H1 (cell line): ENCODE results near the gene GABBR1. TPM values are rescaled to one million over a fixed set of nuclear protein-coding genes. Genes with fewer than 3 reads are reported as not detected.

ENCODE experiments used
- CTCF ChIA-PET: fragments of 300-600 bp; sonication (Branson Sonifier 250); formaldehyde crosslinking; loops from one replicate; lab custom pipeline; 2021; ENCODE audit not compliant: partially characterized antibody; lab: Charles Lee
- POLR2A ChIA-PET: fragments of 300-600 bp; sonication (Branson Sonifier 250); formaldehyde crosslinking; loops from one replicate; lab custom pipeline; 2021; ENCODE audit warnings: inconsistent platforms; ENCODE audit not compliant: partially characterized antibody; lab: Charles Lee
- DNase-seq, 2 experiments: peaks; one replicate each; pipeline versions ENCODE4 v3.0.0 to v3.0.0-alpha.2; 2010 to 2022; ENCODE audit warnings: low spot score in 2 of 2, low read depth in 1 of 2, mixed read lengths in 1 of 2
- FAIRE-seq: peaks from 2 replicates; lab custom pipeline; 2011; peaks lifted over from hg19 to GRCh38; lab: Jason Lieb, UNC
- H2AFZ ChIP-seq: 2 replicates; pipeline ENCODE4 v1.8.1; 2012; ENCODE audit warnings: low read length, inconsistent platforms
- H2AK5ac ChIP-seq: 2 replicates; pipeline ENCODE4 v1.6.1; 2013; ENCODE audit warnings: low read depth, low read length
- H2BK120ac ChIP-seq: replicated peaks from 2 replicates; pipeline ENCODE3; 2013; ENCODE audit warnings: low read depth, low read length, inconsistent platforms
- H2BK12ac ChIP-seq: 2 replicates; pipeline ENCODE4 v1.6.1; 2013; ENCODE audit warnings: low read depth, low read length
- H2BK15ac ChIP-seq: 2 replicates; pipeline ENCODE4 v1.6.1; 2013; ENCODE audit warnings: low read length
- H2BK20ac ChIP-seq: 2 replicates; pipeline ENCODE4 v1.6.1; 2013; ENCODE audit warnings: low read length
- H2BK5ac ChIP-seq: 2 replicates; pipeline ENCODE4 v1.6.1; 2013; ENCODE audit warnings: low read depth, low read length
- H3K14ac ChIP-seq: 2 replicates; pipeline ENCODE4 v1.6.1; 2013; ENCODE audit warnings: inconsistent platforms; ENCODE audit not compliant: insufficient read length
- H3K18ac ChIP-seq: 2 replicates; pipeline ENCODE4 v1.6.1; 2013; ENCODE audit warnings: low read length; ENCODE audit errors: extremely low read depth
- H3K23ac ChIP-seq: 2 replicates; pipeline ENCODE4 v1.6.1; 2013; ENCODE audit warnings: inconsistent platforms; ENCODE audit not compliant: insufficient read length
- H3K23me2 ChIP-seq: 2 replicates; pipeline ENCODE4 v1.6.1; 2013; ENCODE audit warnings: low read depth, low read length
- H3K27ac ChIP-seq: 2 replicates; pipeline ENCODE4 v1.6.1; 2011; ENCODE audit warnings: low read depth, low read length, inconsistent platforms
- H3K27me3 ChIP-seq, 4 experiments: replicated peaks in 1 of 4; 1 replicate in 1 of 4; 2 replicates in 3 of 4; pipeline versions ENCODE4 v1.6.1 to v1.8.1; 2011 to 2013; ENCODE audit warnings: low read length in 3 of 4, mild to moderate bottlenecking in 3 of 4, inconsistent platforms in 2 of 4, mixed read lengths in 2 of 4, moderate library complexity in 1 of 4; ENCODE audit not compliant: control insufficient read depth in 3 of 4, insufficient read depth in 3 of 4; ENCODE audit errors: extremely low read depth in 1 of 4
- H3K36me3 ChIP-seq, 4 experiments: 2 replicates each; pipeline versions ENCODE4 v1.6.1 to v1.8.1; 2011 to 2013; ENCODE audit warnings: mild to moderate bottlenecking in 4 of 4, low read length in 3 of 4, moderate library complexity in 2 of 4, control low read depth in 1 of 4, inconsistent platforms in 1 of 4; ENCODE audit not compliant: insufficient read depth in 4 of 4, control insufficient read depth in 2 of 4
- H3K4ac ChIP-seq: replicated peaks from 2 replicates; pipeline ENCODE3; 2013; ENCODE audit warnings: low read length, low read depth, mixed read lengths, inconsistent platforms; ENCODE audit not compliant: insufficient read length
- H3K4me1 ChIP-seq, 4 experiments: replicated peaks in 1 of 4; 1 replicate in 1 of 4; 2 replicates in 3 of 4; pipeline versions ENCODE4 v1.6.1 to v1.8.1; 2011 to 2013; ENCODE audit warnings: low read length in 3 of 4, inconsistent platforms in 2 of 4, mixed read lengths in 1 of 4; ENCODE audit not compliant: insufficient read depth in 4 of 4, control insufficient read depth in 3 of 4
- H3K4me2 ChIP-seq, 2 experiments: 2 replicates each; pipeline versions ENCODE4 v1.6.1 to v1.8.1; 2011 to 2013; ENCODE audit warnings: low read depth in 2 of 2, low read length in 2 of 2, control low read depth in 1 of 2, inconsistent platforms in 1 of 2, mild to moderate bottlenecking in 1 of 2; ENCODE audit not compliant: insufficient read depth in 1 of 2
- H3K4me3 ChIP-seq, 4 experiments: fragments of 200-600, 300-600 bp in 1 of 4; sonication (generic), shearing (Covaris generic), sonication (Bioruptor Twin) in 1 of 4; 2 replicates each; pipeline versions ENCODE4 v1.5.1 to v1.8.1; 2011 to 2016; ENCODE audit warnings: low read length in 4 of 4, low read depth in 3 of 4, control low read depth in 2 of 4, inconsistent platforms in 2 of 4, mild to moderate bottlenecking in 2 of 4, mixed read lengths in 1 of 4, moderate library complexity in 1 of 4; ENCODE audit not compliant: insufficient read depth in 2 of 4; ENCODE audit errors: extremely low read depth in 1 of 4
- H3K56ac ChIP-seq: replicated peaks from 2 replicates; pipeline ENCODE3; 2013; ENCODE audit warnings: low read depth, mild to moderate bottlenecking, mixed read lengths, low read length, inconsistent platforms; ENCODE audit not compliant: insufficient read length
- H3K79me1 ChIP-seq: 2 replicates; pipeline ENCODE4 v1.6.1; 2013; ENCODE audit warnings: low read depth, low read length, control low read depth
- H3K79me2 ChIP-seq, 2 experiments: 2 replicates each; pipeline versions ENCODE4 v1.6.1 to v1.8.1; 2012 to 2013; ENCODE audit warnings: low read length in 2 of 2, mild to moderate bottlenecking in 2 of 2, inconsistent platforms in 1 of 2; ENCODE audit not compliant: insufficient read depth in 2 of 2, control insufficient read depth in 1 of 2
- H3K9ac ChIP-seq, 4 experiments: replicated peaks in 1 of 4; 1 replicate in 1 of 4; 2 replicates in 3 of 4; pipeline versions ENCODE4 v1.6.1 to v1.8.1; 2011 to 2013; ENCODE audit warnings: low read depth in 3 of 4, low read length in 3 of 4, control low read depth in 2 of 4, mild to moderate bottlenecking in 2 of 4, moderate library complexity in 2 of 4, inconsistent platforms in 1 of 4; ENCODE audit errors: extremely low read depth in 1 of 4
- H3K9me3 ChIP-seq, 2 experiments: 2 replicates each; pipeline versions ENCODE4 v1.6.1 to v1.8.1; 2012 to 2013; ENCODE audit warnings: mild to moderate bottlenecking in 2 of 2, moderate library complexity in 2 of 2, control low read depth in 1 of 2, inconsistent platforms in 1 of 2, low read depth in 1 of 2, low read length in 1 of 2, mixed read lengths in 1 of 2; ENCODE audit not compliant: insufficient read depth in 2 of 2
- H4K20me1 ChIP-seq, 2 experiments: replicated peaks in 1 of 2; 2 replicates each; pipeline versions ENCODE3 to v1.8.1; 2011 to 2013; ENCODE audit warnings: inconsistent platforms in 2 of 2, low read length in 2 of 2, mild to moderate bottlenecking in 1 of 2; ENCODE audit not compliant: insufficient read depth in 2 of 2, control insufficient read depth in 1 of 2
- H4K5ac ChIP-seq: 2 replicates; pipeline ENCODE4 v1.6.1; 2013; ENCODE audit warnings: low read length, low read depth, mixed read lengths, inconsistent platforms; ENCODE audit not compliant: insufficient read length
- H4K8ac ChIP-seq: 2 replicates; pipeline ENCODE4 v1.8.0; 2013; ENCODE audit warnings: mild to moderate bottlenecking, moderate library complexity, low read length, inconsistent platforms; ENCODE audit not compliant: insufficient read depth; ENCODE audit errors: extremely low read depth
- H4K91ac ChIP-seq: replicated peaks from 2 replicates; pipeline ENCODE3; 2013; ENCODE audit warnings: low read length, mixed read lengths, inconsistent platforms; ENCODE audit not compliant: insufficient read length
- ATF3 ChIP-seq: IDR thresholded peaks from 2 replicates; pipeline ENCODE4 v1.6.1; 2011; ENCODE audit warnings: low read depth, mild to moderate bottlenecking, low read length; ENCODE audit not compliant: insufficient read depth
- BCL11A ChIP-seq, 2 experiments: IDR thresholded peaks; one replicate each; pipeline ENCODE4 v1.6.1; 2011; ENCODE audit warnings: low read depth in 2 of 2, low read length in 2 of 2, mild to moderate bottlenecking in 2 of 2
- CBX5 ChIP-seq: fragments of 300-800, 300-1000 bp; sonication (generic); IDR thresholded peaks from 2 replicates; pipeline ENCODE4 v1.7.1; 2016; ENCODE audit warnings: antibody characterized with exemption, low read length, low read depth
- CEBPB ChIP-seq: IDR thresholded peaks from 2 replicates; pipeline ENCODE4 v1.6.1; 2012; ENCODE audit warnings: low read depth, low read length
- CHD1 ChIP-seq: IDR thresholded peaks from 2 replicates; pipeline ENCODE4 v1.6.1; 2012; ENCODE audit warnings: low read depth, low read length, improper control_type of control experiment
- EZH2 ChIP-seq: fragments of 200-600 bp; sonication (generic); IDR thresholded peaks from 2 replicates; pipeline ENCODE4 v1.7.1; 2012; ENCODE audit warnings: low read depth, mild to moderate bottlenecking, moderate library complexity, low read length, inconsistent platforms; ENCODE audit not compliant: severe bottlenecking
- HDAC2 ChIP-seq, 2 experiments: fragments of 300-600 bp in 1 of 2; sonication (generic) in 1 of 2; IDR thresholded peaks; 2 replicates each; pipeline ENCODE4 v1.6.1; 2011 to 2012; ENCODE audit warnings: low read depth in 2 of 2, low read length in 2 of 2, mild to moderate bottlenecking in 2 of 2, moderate library complexity in 2 of 2, borderline replicate concordance in 1 of 2, inconsistent platforms in 1 of 2
- KDM4A ChIP-seq: IDR thresholded peaks from one replicate; pipeline ENCODE4 v1.7.1; 2012; ENCODE audit warnings: low read depth, mild to moderate bottlenecking, moderate library complexity, low read length, inconsistent platforms; ENCODE audit not compliant: severe bottlenecking
- NANOG ChIP-seq: IDR thresholded peaks from 2 replicates; pipeline ENCODE4 v1.6.1; 2011; ENCODE audit warnings: low read length, low read depth, mild to moderate bottlenecking, inconsistent platforms; ENCODE audit not compliant: insufficient read depth, poor library complexity, severe bottlenecking
- NRF1 ChIP-seq: IDR thresholded peaks from 2 replicates; pipeline ENCODE4 v1.6.1; 2011; ENCODE audit warnings: mild to moderate bottlenecking, low read depth, low read length, improper control_type of control experiment
- POLR2A ChIP-seq, 2 experiments: IDR thresholded peaks; 1 replicate in 1 of 2; 2 replicates in 1 of 2; pipeline ENCODE4 v1.6.1; 2011; ENCODE audit warnings: low read depth in 2 of 2, low read length in 2 of 2, mild to moderate bottlenecking in 2 of 2; ENCODE audit errors: control extremely low read depth in 1 of 2
- SIN3A ChIP-seq, 2 experiments: IDR thresholded peaks in 1 of 2; conservative IDR thresholded peaks in 1 of 2; 2 replicates each; pipeline ENCODE4 v1.6.1; 2011 to 2012; ENCODE audit warnings: low read length in 2 of 2, improper control_type of control experiment in 1 of 2, low read depth in 1 of 2, mild to moderate bottlenecking in 1 of 2
- TEAD4 ChIP-seq: IDR thresholded peaks from 2 replicates; pipeline ENCODE4 v1.6.1; 2012; ENCODE audit warnings: low read depth, low read length, inconsistent platforms, mixed read lengths
- WGBS, 2 experiments: shearing (Covaris generic) in 1 of 2; methylation state at CpG; one replicate each; pipeline versions ENCODE4 v1.1.6 to v1.1.7; 2013 to 2015; ENCODE audit warnings: low lambda C conversion rate in 2 of 2, mixed read lengths in 2 of 2, inconsistent platforms in 1 of 2, low coverage in 1 of 2, missing lambda C conversion rate in 1 of 2; ENCODE audit not compliant: insufficient replicate concordance in 2 of 2, insufficient coverage in 1 of 2, insufficient read length in 1 of 2; ENCODE audit errors: extremely low coverage in 1 of 2, missing lambda C conversion rate in 1 of 2; 5-methylcytosine and 5-hydroxymethylcytosine counted together
- polyA plus RNA-seq, 7 experiments: library from polyadenylated mRNA; depleted of rRNA in 3 of 7; stranded (reverse) in 5 of 7; unstranded in 2 of 7; fragments of >200 nt in 5 of 7; fragments of 200-250 nt in 2 of 7; gene quantifications; 1 replicate in 5 of 7; 2 replicates in 1 of 7; 4 replicates in 1 of 7; pipeline versions ENCODE4 v1.2.1 to v1.2.3, GENCODE V29; 2011 to 2013; ENCODE audit warnings: missing spikeins in 2 of 7, mixed read lengths in 2 of 7
- total RNA-seq: library from RNA; stranded (reverse); fragmentation: NEBNext Ultra II Directional; extraction: Animal tissue kit (Norgen Biotek cat#: 25700); gene quantifications from 2 replicates; pipeline ENCODE4 v1.2.1, GENCODE V29; 2021

Gene GABBR1
- total and polyA plus RNA-seq, 2 of the 8 experiments (the other 6 are each of a cell fraction or from before 2014, with no cell fraction given), result 75.9 to 78.3 TPM

GRCh38 chr6:29524044-29524443 is 108.9 kb downstream of the GABBR1 start:
- Histone ChIP-seq H3K18ac (no peak overlapping the region), H3K23me2 (no peaks in the 10 kb centered on the region), H3K4me1 (peaks cover 0 to 7% (median 0%) of the 10 kb centered on the region in 4 experiments; a peak in 4 of 7 replicates), H3K4me3 (peak overlapping the region in 1 of 4 experiments; percentile 11; a peak in 1 of 8 replicates), H2AFZ (no peak overlapping the region), H3K79me1 (no peaks in the 10 kb centered on the region), H2BK15ac (no peak overlapping the region), H2BK5ac (no peak overlapping the region), H3K14ac (no peak overlapping the region), H4K8ac (no peak overlapping the region), H3K56ac (no peak overlapping the region), H3K4ac (no peak overlapping the region), H3K79me2 (no peaks in the 10 kb centered on the region), H3K23ac (no peak overlapping the region), H3K27me3 (no peaks in the 10 kb centered on the region; a peak in 1 of 7 replicates), H3K9ac (no peak overlapping the region), H4K91ac (no peak overlapping the region), H3K36me3 (no peaks in the 10 kb centered on the region), H3K4me2 (no peak overlapping the region), H2BK20ac (no peak overlapping the region), H3K27ac (no peak overlapping the region), H4K5ac (no peak overlapping the region), H3K9me3 (peaks cover 7 to 15% of the 10 kb centered on the region in 2 experiments), H2BK12ac (no peak overlapping the region), H2AK5ac (no peak overlapping the region), H4K20me1 (no peaks in the 10 kb centered on the region), H2BK120ac (no peak overlapping the region)
- WGBS, 2 experiments, result 94% methylated on average over 2 of the region's 2 CpGs; no CpG with 5 or more reads in 1 of the 2 experiments
- DNase-seq, result no peak
- POLR2A ChIA-PET, result no interaction called here
- no peak for FAIRE-seq
- CTCF ChIA-PET, result interaction anchor here (0.7 to 1.5 kb wide), 3 partner anchors 8 to 124 kb away, joined by 3 to 4 read pairs (median 3); no protein-coding TSS in a partner anchor
- TF ChIP-seq EZH2 (no peak), KDM4A (no peak), NANOG (no peak), SIN3A (conservative IDR thresholded peaks at IDR 0.05 in 1 of 2, IDR thresholded peaks at IDR 0.05 in 1 of 2; ENCODE audit: low read depth in 1 of 2, low read length in 2 of 2) (no peak), TEAD4 (no peak), ATF3 (no peak), CBX5 (no peak), HDAC2 (IDR thresholded peaks at IDR 0.05; ENCODE audit: borderline replicate concordance in 1 of 2, low read depth in 2 of 2, low read length in 2 of 2) (no peak), POLR2A (IDR thresholded peaks at IDR 0.05; ENCODE audit: control extremely low read depth in 1 of 2, low read depth in 2 of 2, low read length in 2 of 2) (no peak), CEBPB (no peak), NRF1 (no peak), BCL11A (IDR thresholded peaks at IDR 0.05; ENCODE audit: low read depth in 2 of 2, low read length in 2 of 2) (no peak), CHD1 (no peak)
